Measurements from ENCODE around the gene DNASE1L2.

- TF ChIP-seq CTCF (IDR thresholded peaks at IDR 0.05 in 2 of 3, conservative IDR thresholded peaks at IDR 0.05 in 1 of 3; ENCODE audit: control insufficient read depth in 2 of 3, extremely low read depth in 1 of 3, insufficient read depth in 1 of 3, low read depth in 3 of 3, low read length in 3 of 3) (no peak), MAX (IDR thresholded peaks at IDR 0.05; ENCODE audit: low read depth, low read length) (no peak), KLF5 (IDR thresholded peaks at IDR 0.05; ENCODE audit: partially characterized antibody) (no peak), BHLHE40 (IDR thresholded peaks at IDR 0.05; ENCODE audit: borderline replicate concordance in 1 of 2, low read depth in 2 of 2, low read length in 1 of 2) (no peak), RAD21 (IDR thresholded peaks at IDR 0.05; ENCODE audit: insufficient read depth, low read depth, low read length) (no peak), BCL3 (IDR thresholded peaks at IDR 0.05; ENCODE audit: borderline replicate concordance, insufficient read depth, low read depth, low read length, poor library complexity, severe bottlenecking) (no peak), TARDBP (IDR thresholded peaks at IDR 0.05; ENCODE audit: borderline replicate concordance) (no peak), SREBF2 (IDR thresholded peaks at IDR 0.05; ENCODE audit: low read length) (no peak), NFYA (IDR thresholded peaks at IDR 0.05; ENCODE audit: borderline replicate concordance, low read depth, low read length) (no peak)
Measured at GRCh38 chr16:2246301-2246885, 10.1 kb downstream of the DNASE1L2 start.

All from GM12878 (cell line).